Gastroesophageal sphincter (tissue), 3 donors: ENCODE results near the gene CYS1.
"Not testable (repeated sequence)": the region's sequence is repeated elsewhere in the genome, so short reads cannot be mapped to it uniquely, and the experiment has no call there.

Experiments used
- POLR2A ChIP-seq, 2 donors: fragments of 450-650 bp; IDR thresholded peaks; one replicate each; pipeline ENCODE4 v1.6.1; 2017; ENCODE audit warnings: antibody characterized with exemption in 2 of 2, mild to moderate bottlenecking in 2 of 2, moderate library complexity in 1 of 2
- POLR2AphosphoS5 ChIP-seq: sonication (generic); formaldehyde crosslinking; IDR thresholded peaks from one replicate; pipeline ENCODE4 v1.6.1; 2017; ENCODE audit warnings: antibody characterized with exemption
- TF ChIP-seq, protein P1 (sequence below), 4 experiments: fragments of 200-600 bp in 2 of 4; fragments of 450-650 bp in 2 of 4; sonication (generic) in 1 of 4; IDR thresholded peaks; one replicate each; pipeline ENCODE4 v1.5.1; 2017 to 2019; ENCODE audit warnings: antibody characterized with exemption in 4 of 4, mild to moderate bottlenecking in 2 of 4, moderate library complexity in 2 of 4

DNA sequence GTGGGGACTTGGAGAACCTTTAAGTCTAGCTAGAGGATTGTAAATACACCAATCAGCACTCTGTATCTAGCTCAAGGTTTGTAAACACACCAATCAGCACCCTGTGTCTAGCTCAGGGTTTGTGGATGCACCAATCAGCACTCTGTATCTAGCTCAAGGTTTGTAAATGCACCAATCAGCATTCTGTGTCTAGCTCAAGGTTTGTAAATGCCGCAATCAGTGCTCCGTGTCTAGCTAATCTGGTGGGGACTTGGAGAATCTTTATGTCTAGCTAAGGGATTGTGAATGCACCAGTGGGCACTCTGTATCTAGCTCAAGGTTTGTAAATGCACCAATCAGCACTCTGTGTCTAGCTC is 11.7 kb upstream of the CYS1 start:
- TF ChIP-seq, protein P1, sequence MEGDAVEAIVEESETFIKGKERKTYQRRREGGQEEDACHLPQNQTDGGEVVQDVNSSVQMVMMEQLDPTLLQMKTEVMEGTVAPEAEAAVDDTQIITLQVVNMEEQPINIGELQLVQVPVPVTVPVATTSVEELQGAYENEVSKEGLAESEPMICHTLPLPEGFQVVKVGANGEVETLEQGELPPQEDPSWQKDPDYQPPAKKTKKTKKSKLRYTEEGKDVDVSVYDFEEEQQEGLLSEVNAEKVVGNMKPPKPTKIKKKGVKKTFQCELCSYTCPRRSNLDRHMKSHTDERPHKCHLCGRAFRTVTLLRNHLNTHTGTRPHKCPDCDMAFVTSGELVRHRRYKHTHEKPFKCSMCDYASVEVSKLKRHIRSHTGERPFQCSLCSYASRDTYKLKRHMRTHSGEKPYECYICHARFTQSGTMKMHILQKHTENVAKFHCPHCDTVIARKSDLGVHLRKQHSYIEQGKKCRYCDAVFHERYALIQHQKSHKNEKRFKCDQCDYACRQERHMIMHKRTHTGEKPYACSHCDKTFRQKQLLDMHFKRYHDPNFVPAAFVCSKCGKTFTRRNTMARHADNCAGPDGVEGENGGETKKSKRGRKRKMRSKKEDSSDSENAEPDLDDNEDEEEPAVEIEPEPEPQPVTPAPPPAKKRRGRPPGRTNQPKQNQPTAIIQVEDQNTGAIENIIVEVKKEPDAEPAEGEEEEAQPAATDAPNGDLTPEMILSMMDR (IDR thresholded peaks at IDR 0.05) = not testable (repeated sequence)
- not testable (repeated sequence) for TF ChIP-seq POLR2A (IDR thresholded peaks at IDR 0.05); POLR2AphosphoS5
